ENCODE data around the gene CFAP141. TPM values are rescaled to one million over a fixed set of nuclear protein-coding genes. Genes with fewer than 3 reads are reported as not detected.
"Not testable (repeated sequence)": the region's sequence is repeated elsewhere in the genome, so short reads cannot be mapped to it uniquely, and the experiment has no call there.

Gene CFAP141
- total and polyA plus RNA-seq, 2 experiments from 2014 or later: not detected

- H3K4me1 ChIP-seq (ENCODE audit: insufficient read depth): no peaks in the 10 kb centered on the region
- H3K79me2 ChIP-seq (ENCODE audit: insufficient read depth): no peaks in the 10 kb centered on the region; the same call in 1 of the 2 replicates
- H3K27ac ChIP-seq: no peak overlapping the region
- H2AFZ ChIP-seq: no peak overlapping the region
- in situ Hi-C loops (cut with MboI): no loop called here
- H3K9ac ChIP-seq: no peak overlapping the region
- WGBS, 2 experiments (ENCODE audit: low coverage in 1 of 2, low lambda C conversion rate in 2 of 2, missing lambda C conversion rate in 2 of 2): 68 to 73% methylated on average over 9 of the region's 9 CpGs
- no peaks in the 10 kb centered on the region for H3K27me3 ChIP-seq (replicated peaks; ENCODE audit: insufficient read depth)
- no peak for DNase-seq
- H4K20me1 ChIP-seq (ENCODE audit: insufficient read depth): no peaks in the 10 kb centered on the region
- peaks cover 38% of the 10 kb centered on the region for H3K36me3 ChIP-seq (ENCODE audit: low read depth)
- no peak overlapping the region for H3K4me3 ChIP-seq
- no peaks in the 10 kb centered on the region for H3K9me3 ChIP-seq (ENCODE audit: low read depth)
- no peaks in the 10 kb centered on the region for H3K9me2 ChIP-seq (ENCODE audit: insufficient read depth)
- peaks cover 11% of the 10 kb centered on the region; the same call in 1 of the 2 replicates for H3F3A ChIP-seq (ENCODE audit: insufficient read depth)
- H3K4me2 ChIP-seq (ENCODE audit: unreplicated experiment): no peak overlapping the region
- TF ChIP-seq EZH2 (IDR thresholded peaks at IDR 0.05; ENCODE audit: insufficient read depth, poor library complexity, severe bottlenecking) (no peak), EZH2phosphoT487 (IDR thresholded peaks at IDR 0.05; ENCODE audit: insufficient read depth, low read depth) (no peak)
These were observed 1.1 kb upstream of the CFAP141 start for GRCh38 chr1:154207262-154207661.

GRCh38 chr1:154205778-154206177 lies 355 bp downstream of the CFAP141 start:
- H3K36me3 ChIP-seq (ENCODE audit: low read depth): peaks cover 28% of the 10 kb centered on the region
- H2AFZ ChIP-seq; H3K79me2 ChIP-seq (ENCODE audit: insufficient read depth); H4K20me1 ChIP-seq (ENCODE audit: insufficient read depth); H3K27ac ChIP-seq; H3F3A ChIP-seq (ENCODE audit: insufficient read depth); in situ Hi-C loops (cut with MboI); H3K9me2 ChIP-seq (ENCODE audit: insufficient read depth); DNase-seq; H3K9ac ChIP-seq; H3K4me2 ChIP-seq (ENCODE audit: unreplicated experiment); H3K9me3 ChIP-seq (ENCODE audit: low read depth); H3K27me3 ChIP-seq (replicated peaks; ENCODE audit: insufficient read depth); H3K4me1 ChIP-seq (ENCODE audit: insufficient read depth); H3K4me3 ChIP-seq: not testable (repeated sequence)
- 84 to 86% methylated on average over 11 of the region's 11 CpGs for WGBS, 2 experiments (ENCODE audit: low coverage in 1 of 2, low lambda C conversion rate in 2 of 2, missing lambda C conversion rate in 2 of 2)

- 95 to 98% methylated on average over 3 of the region's 3 CpGs for WGBS, 2 experiments (ENCODE audit: low coverage in 1 of 2, low lambda C conversion rate in 2 of 2, missing lambda C conversion rate in 2 of 2)
These were observed 6.6 kb downstream of the CFAP141 start for GRCh38 chr1:154199563-154199879.

GRCh38 chr1:154198756-154199562 lies 7.2 kb downstream of the CFAP141 start:
- peak overlapping the region; percentile 70 for H3K4me2 ChIP-seq (ENCODE audit: unreplicated experiment)
- peaks cover 16% of the 10 kb centered on the region for H3F3A ChIP-seq (ENCODE audit: insufficient read depth)
- peak; percentile 75 for DNase-seq
- peak overlapping the region; percentile 41 for H3K4me3 ChIP-seq
- TF ChIP-seq EZH2 (IDR thresholded peaks at IDR 0.05; ENCODE audit: insufficient read depth, poor library complexity, severe bottlenecking) (no peak), EZH2phosphoT487 (IDR thresholded peaks at IDR 0.05; ENCODE audit: insufficient read depth, low read depth) (no peak)
- H3K9ac ChIP-seq: no peak overlapping the region
- no peak overlapping the region for H3K27ac ChIP-seq
- no peaks in the 10 kb centered on the region for H3K36me3 ChIP-seq (ENCODE audit: low read depth)
- no peaks in the 10 kb centered on the region for H3K4me1 ChIP-seq (ENCODE audit: insufficient read depth)
- no peaks in the 10 kb centered on the region for H4K20me1 ChIP-seq (ENCODE audit: insufficient read depth)
- in situ Hi-C loops (cut with MboI): no loop called here
- H3K79me2 ChIP-seq (ENCODE audit: insufficient read depth): no peaks in the 10 kb centered on the region
- H3K9me3 ChIP-seq (ENCODE audit: low read depth): no peaks in the 10 kb centered on the region
- peak overlapping the region; percentile 80 for H2AFZ ChIP-seq
- H3K27me3 ChIP-seq (replicated peaks; ENCODE audit: insufficient read depth): no peaks in the 10 kb centered on the region
- WGBS, 2 experiments (ENCODE audit: low coverage in 1 of 2, low lambda C conversion rate in 2 of 2, missing lambda C conversion rate in 2 of 2): 9 to 10% methylated on average over 4 to 5 of the region's 5 CpGs
- no peaks in the 10 kb centered on the region for H3K9me2 ChIP-seq (ENCODE audit: insufficient read depth)

More at GRCh38 chr1:154199563-154199879, 6.6 kb downstream of the CFAP141 start:
- in situ Hi-C loops (cut with MboI): no loop called here
- peak overlapping the region; percentile 41 for H3K4me3 ChIP-seq
- H3K9me3 ChIP-seq (ENCODE audit: low read depth): no peaks in the 10 kb centered on the region
- H3K4me1 ChIP-seq (ENCODE audit: insufficient read depth): no peaks in the 10 kb centered on the region
- H3K79me2 ChIP-seq (ENCODE audit: insufficient read depth): no peaks in the 10 kb centered on the region
- no peaks in the 10 kb centered on the region for H3K36me3 ChIP-seq (ENCODE audit: low read depth)
- no peak overlapping the region for H3K27ac ChIP-seq
- no peaks in the 10 kb centered on the region for H3K27me3 ChIP-seq (replicated peaks; ENCODE audit: insufficient read depth)
- TF ChIP-seq EZH2 (IDR thresholded peaks at IDR 0.05; ENCODE audit: insufficient read depth, poor library complexity, severe bottlenecking) (no peak), EZH2phosphoT487 (IDR thresholded peaks at IDR 0.05; ENCODE audit: insufficient read depth, low read depth) (no peak)
- no peak overlapping the region for H3K9ac ChIP-seq
- DNase-seq: peak; percentile 49
- peaks cover 16% of the 10 kb centered on the region for H3F3A ChIP-seq (ENCODE audit: insufficient read depth)
- H2AFZ ChIP-seq: peak overlapping the region; percentile 80
- no peaks in the 10 kb centered on the region for H4K20me1 ChIP-seq (ENCODE audit: insufficient read depth)
- no peaks in the 10 kb centered on the region for H3K9me2 ChIP-seq (ENCODE audit: insufficient read depth)
- H3K4me2 ChIP-seq (ENCODE audit: unreplicated experiment): peak overlapping the region; percentile 70
